GM12892 (cell line): ENCODE measurements around the gene KCNA4.

Source experiments
- POLR2A ChIP-seq: IDR thresholded peaks from 2 replicates; pipeline ENCODE4 v1.6.1; 2011; ENCODE audit warnings: low read depth, low read length, control low read depth
- POLR2AphosphoS5 ChIP-seq: IDR thresholded peaks from 2 replicates; pipeline ENCODE4 v1.6.1; 2011; ENCODE audit warnings: low read depth, low read length, control low read depth
- TAF1 ChIP-seq: IDR thresholded peaks from 2 replicates; pipeline ENCODE4 v1.6.1; 2011; ENCODE audit warnings: low read depth, mild to moderate bottlenecking, control low read depth, low read length, borderline replicate concordance

GRCh38 chr11:30023074-30023473 lies 6.2 kb upstream of the KCNA4 start:
- TF ChIP-seq POLR2A (no peak), POLR2AphosphoS5 (no peak), TAF1 (no peak)
